ENCODE results near the gene CDK5R1.

The CDK5R1 gene

DNA sequence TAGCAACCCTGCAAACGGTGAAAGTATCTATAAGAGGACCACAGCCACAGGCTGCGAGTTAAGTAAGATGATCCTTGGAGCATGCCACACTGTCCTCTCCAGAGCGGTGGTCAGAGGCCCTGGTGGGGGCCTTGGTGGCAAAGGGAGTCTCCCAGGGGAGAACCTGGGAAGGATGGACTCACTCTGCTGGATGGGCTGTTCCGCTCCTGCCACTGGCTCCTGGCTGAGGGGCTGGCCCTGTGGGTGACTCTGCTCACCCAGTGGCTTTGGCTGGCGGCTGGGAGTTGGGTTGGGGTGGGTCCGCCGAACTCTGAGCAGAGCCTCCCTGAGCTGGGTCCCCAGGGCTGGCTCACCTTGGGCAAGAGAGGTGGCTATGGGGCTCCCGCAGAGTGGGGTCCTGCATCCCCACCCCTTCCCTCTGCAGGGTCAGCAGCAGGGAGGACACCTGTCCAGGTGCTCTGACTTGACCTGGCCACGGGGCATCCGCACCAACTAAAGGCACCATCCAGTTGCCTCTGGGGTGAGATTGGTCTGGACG lies 7.3 kb downstream of the CDK5R1 start:
- no peak for DNase-seq

DNA sequence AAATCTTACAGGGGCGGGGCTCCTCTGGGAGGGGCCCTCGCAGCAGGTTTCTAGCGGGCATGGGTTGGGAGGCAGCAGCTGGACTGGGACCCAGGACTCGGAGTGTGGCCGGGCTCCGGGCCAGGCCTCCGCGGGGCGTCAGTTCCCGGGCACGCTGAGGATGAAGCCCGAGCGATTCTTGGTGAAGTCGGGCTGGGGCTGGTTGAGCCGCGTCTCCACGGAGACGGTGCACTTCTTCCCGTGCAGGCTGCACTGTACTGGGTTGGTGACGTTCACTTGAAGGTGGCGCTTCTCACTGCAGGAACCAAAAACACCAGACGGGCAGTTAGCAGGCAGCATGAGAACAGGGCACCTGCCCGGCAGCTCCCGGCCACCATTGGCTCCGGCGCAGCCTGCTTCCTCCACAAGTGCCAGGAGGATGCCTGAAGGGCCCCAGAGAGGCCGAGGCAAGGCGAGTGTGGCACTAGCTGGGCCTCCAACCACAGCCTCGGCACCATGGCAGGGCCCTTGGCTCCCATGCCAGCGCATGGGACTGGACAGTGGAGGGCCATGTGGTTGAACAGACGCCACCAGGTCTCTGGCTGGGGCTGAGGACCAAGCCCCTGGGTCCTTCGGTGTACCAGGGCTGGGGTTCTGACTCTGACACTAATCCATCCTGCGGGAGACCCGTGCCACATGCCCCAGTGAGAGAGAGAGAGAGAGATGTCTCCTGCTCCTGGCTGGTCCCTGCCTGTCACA lies 8.0 kb downstream of the CDK5R1 start:
- DNase-seq, result no peak

DNA sequence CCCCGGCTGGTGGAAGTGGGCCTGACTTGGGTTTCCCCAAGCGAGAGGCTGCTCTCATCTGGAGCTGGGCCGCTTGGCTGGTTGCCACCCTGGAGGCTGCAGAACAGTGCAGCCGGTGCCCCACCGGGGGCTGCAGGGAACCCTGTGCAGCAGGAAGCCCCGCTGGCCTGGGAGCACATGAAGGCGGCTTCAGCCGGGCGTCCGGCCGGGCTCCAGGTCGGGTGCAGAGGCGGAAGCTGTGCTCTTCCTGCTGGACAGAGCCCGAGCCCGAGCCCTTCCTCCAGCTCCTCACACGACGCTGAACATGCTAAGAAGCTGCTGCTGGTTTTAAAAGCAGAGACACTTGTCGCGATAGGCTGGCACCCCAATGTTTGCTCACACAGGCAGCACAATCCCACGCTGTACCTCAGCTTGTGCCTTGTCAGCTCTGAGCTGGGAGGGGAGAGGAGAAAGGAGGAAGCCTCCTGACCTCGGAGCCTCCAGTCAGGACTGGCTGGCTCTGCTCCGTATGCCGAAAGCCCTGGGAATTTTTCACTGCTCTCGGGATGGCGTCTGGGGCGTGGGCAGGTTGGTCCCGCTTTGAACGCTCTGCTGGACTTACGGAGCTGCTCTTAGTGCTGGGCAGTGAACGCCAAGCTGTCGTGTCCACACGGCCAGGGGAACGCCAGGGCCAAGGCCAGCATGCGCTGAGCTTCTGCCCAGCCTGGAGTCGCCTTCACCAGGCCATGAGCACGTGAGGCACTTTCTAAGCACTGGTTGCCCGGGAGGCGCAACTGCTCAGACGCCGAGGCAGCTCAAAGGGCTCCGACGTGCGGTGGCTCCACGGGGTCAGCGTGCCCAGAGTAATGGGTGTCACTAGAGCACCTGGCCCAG lies 8.8 kb downstream of the CDK5R1 start:
- peak; percentile 13 for DNase-seq

DNA sequence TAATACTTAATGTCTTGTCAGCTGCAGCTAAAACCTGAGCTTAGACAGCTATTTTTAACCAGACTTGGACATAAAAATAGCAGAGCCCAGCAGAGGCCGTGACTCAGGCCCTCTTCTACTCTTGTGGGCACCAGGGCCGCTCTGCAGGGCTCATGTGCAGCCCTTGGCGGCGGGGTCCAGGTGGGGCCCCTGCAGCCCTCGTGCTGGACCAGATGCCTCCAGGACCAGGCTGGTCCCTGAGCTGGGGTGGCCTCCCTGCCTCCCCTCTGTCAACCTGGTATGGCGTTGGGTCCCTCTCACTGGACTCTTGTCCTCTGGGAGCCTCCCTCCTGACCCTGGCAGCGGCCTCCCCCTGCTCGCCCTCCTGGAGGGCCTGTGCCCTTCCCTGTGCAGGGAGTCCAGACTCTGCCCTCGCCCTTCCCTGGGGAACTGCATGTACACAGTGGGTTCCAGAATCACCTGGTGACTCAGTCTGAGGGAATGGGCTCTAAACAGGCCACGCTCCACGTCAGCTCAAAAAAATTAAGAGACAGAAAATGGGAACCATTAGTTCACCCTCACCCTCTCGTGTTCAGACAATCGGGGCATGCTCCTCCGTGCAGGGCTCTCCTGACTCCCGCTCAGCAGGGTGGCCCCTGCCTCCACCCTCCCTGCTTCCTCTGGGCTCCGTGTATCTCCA lies 9.7 kb downstream of the CDK5R1 start:
- peak; percentile 85 for DNase-seq

DNA sequence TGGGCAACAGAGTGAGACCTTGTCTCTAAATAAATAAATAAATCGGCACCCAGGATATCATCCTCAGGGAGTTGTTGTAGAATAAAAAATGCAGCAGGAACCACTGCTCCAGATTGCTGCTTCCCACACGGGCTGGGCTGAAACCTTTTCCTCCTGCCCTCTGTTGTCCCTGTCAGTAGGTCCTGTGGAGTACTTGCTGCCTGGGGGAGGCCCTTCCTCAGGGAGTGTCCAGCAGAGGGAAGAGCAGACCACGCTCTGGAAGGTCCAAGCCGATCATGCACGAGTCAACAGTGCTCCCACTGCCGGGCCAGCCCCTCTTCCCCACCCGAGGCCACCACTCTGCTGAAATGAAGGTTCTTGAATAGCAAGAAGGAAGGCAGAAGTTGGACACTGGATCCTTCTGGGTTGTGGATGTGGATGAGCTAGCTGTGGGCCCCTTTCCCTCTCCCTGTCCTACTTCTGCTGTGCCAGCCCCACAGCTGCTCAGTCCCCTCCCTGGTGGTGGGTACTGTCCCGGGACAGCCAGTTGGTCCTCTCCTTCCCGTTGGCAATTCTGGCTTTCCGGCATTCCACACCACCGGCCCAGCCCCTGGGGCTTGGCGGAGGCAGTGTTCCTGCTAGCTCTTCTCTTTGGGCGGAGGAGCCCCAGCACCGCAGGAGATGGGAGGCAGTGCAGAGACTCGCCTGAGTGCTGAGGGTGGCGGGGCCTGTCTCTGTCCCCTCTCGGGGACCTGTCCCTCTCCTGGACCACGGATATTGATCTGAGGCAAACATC lies 10.8 kb downstream of the CDK5R1 start:
- DNase-seq, result peak; percentile 26

DNA sequence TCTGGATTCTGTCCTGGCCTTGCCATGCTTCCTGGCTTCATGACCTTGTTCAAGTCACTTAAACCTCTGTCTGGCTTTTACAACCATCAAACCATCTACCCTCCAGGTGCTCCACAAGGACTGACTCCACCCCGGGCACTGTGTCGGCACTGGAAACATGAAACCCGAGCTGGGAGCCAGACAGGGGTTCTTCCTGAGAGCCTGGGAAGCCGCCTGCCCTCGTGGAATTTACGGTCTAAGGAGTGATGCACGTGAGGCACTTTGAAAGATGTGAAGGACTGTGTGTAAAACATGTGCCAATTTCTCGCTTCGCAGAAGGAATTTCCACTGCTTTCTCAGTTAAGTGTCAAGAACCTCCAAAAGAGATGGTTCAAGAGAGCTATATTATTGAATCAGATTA lies 11.6 kb downstream of the CDK5R1 start:
- DNase-seq, result peak; percentile 5

DNA sequence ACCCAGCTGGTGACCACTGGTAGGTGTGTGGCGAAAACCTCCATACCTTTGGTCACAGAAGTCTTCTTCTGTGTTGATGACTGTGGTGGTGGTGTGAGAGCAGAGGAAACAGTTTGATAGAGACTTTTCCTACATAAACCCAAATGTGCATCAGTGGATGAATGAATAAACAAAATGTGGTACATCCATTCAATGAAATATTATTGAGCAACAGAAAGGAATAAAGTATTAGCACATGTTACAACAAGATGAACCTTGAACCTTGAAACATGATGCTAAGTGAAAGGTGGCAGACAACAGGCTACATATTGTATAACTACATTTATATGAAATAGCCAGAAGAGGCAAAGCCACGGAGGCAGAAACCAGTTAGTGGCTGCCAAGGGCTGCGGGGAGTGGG lies 15.2 kb downstream of the CDK5R1 start:
- DNase-seq, result no peak

DNA sequence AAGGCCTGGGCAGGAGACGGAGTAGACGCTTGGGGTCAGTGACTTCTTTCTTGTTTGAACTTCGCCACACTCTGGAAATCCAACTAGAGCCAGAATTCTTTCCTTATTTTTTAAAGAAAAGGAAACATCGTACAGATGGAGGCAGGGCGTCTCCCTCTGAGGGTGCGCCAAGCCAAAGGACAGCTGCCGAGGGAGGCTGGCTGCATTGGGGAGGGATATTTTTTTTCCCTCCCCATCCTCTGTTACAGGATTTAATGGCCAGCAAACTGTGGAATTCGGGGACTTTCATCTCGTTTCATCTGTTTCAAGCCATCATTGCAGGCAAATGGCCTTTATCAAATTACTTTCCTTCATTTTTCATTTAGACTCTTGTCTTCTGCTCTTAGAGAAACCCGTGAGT lies 15.9 kb downstream of the CDK5R1 start:
- no peak for DNase-seq

DNA sequence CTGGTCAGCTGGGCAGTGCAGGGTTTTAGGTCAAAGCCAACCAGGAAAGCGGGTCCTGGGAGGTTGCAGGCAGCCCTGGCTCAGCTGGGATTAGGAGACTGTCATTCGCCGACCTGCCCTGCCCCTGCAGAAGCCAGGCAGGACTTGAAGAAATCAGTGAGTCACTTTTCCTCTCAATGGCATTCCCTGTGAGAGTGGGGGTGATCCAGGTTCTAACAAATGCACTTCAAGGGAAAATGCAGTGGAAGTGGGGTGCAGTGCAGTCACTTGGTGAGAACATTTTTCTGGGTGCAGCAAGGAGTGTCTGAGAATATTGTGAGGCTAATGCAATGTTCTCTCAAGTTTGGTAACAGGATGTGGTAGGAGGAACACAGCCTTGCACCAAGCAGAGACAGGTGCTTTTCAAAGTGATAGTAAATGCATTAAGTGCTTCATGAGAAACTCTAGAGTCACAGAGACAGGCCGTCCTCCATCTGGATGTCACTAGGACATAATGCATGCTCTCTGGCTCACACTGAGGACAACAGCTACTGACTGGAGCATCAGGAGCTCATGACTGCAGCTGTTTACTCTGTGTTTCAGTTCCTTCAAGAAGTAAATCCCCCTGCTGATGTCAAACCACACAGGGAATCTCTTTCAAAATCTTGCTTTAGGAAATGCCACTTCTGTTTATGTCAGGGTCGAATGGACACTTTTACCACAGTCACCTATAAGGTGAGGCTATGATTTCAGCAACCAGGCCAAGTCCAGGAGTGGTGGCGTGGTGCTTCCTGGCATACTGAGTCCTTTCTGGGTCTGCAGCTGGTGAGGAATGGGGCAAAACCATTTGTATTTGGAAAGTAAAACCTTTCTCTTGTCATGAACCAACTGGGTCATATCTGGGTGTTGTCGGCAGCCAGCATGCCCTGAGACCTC lies 16.7 kb downstream of the CDK5R1 start:
- no peak for DNase-seq

DNA sequence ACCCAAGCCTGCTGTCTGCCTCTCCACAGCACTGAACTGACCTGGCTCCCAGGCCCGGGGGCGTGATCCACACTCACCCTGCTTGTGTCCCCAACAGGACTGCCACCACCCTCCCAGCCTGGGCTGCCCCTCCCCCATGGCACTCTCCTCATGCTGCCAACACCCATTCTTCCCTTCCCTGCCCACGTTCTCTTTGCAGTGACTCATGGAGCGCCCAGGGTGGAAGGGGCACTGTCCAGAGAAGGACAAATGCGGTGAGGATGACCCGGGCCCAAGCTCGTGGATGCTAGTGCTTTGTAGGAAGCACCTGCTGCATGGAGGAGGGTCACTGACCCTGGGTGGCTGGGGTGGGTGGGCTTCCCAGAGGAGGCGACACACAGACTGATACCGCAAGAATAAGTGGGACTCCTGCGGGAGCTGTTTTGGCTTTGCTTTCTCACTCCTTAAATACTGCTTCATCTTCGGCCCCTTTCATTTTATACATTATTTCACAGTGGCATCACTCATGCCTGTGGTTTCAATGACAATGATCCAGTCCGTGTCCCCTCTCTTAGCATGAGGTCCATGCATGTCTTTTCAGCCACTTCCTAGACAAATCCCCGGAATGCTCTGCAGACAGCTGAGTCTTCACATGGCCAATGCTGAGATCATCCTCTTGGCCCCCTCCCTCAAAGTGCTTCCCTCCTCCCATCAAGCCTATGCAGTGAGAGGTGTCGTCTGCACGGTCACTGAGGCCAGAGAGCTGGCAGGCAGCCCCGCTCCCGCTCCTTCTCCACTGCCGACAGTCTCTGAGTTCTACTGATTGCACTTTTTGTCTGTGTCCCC lies 17.6 kb downstream of the CDK5R1 start:
- peak; percentile 64 for DNase-seq

DNA sequence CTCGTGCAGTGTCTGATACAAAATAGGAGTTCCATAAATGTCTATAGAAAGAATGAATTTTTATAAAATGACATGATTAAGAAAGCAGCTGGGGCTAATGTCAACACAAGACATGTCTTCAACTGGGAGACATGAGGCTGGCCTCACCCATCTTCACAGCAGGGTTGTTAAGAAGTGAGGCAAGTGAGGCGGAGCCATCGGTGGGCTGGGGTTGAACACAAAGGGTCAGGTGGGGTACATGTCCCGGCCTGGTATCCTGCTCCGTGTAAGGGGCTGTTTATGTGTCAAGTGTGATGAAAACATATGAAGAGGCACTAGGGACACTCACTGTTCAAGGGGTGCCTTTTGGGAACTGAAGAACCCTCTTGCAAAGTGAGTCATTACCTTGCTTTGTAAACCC lies 22.1 kb downstream of the CDK5R1 start:
- no peak for DNase-seq

DNA sequence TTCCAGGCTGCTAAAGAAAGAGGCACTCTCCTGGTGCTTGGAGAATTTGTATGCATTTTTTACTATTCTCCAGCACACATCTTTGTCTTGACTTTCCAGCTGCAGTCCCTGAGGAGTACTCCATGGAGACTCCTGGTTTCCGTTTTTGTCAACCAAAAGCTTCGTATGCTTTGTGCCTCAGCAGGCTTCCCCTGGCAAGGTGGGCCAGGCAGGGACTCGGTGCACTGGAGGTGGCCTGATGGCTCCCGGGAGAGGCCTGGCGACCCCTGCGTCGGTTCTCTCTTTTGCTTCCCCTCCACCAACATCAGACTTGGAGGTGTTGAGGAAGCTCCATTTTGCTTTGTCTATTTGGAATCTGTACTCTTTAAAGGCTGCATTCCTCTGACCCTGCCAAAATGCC lies 23.7 kb downstream of the CDK5R1 start:
- DNase-seq, result no peak

DNA sequence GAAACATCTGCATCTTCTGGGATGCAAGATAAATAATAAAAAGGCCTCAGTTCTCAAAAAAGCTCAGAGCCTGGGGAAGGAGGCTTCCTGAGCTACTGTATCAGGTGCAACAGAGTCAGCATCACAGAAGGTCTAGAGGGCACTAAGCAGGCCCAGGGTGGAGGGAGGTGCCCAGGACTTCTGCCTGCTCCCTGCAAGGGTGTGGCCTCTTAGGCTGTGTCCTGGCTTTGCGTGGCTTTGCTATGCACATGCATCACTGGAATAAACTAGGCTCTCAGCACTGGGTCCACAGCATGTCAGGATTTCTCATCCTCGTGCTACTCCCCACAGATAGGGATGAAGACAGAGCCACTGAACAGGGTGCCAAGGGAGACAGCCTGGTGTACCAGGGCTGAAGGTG lies 25.5 kb downstream of the CDK5R1 start:
- no peak for DNase-seq

DNA sequence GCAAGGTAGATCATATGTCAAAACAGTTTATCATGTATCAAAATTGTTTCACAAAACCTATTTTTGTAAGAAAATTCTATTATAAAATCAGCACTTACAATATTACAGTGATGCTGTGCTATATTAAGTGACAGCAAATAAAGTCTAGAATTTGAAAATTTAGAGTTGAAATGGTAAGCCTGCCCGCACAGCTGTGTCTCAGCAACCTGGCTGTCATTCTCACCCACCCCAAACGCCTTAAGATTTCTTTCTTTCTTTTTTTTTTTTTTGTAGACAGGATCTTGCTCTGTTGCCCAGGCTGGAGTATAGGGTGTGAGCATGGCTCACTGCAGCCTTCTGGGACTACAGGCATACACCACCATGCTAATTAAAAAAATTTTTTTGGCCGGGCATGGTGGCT lies 26.8 kb downstream of the CDK5R1 start:
- DNase-seq, result no peak

DNA sequence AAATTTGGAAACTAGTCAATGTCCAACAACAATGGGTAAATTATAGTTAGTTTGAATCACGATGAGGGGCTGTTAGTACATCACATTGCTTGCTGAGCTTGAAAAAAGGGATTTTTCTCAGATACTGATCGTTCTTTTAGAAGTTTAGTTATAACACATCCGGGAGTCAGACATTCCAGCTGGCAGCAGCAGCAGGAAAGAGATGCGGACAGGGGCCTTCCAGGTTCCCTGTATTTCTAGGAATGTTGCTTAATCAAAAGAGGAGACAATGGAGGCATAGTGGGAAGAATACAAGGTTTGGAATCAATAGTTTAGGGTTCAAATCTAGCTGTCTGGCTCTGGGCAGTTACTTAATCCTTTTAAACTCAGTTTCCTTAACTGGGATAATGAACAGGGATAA lies 27.8 kb downstream of the CDK5R1 start:
- no peak for DNase-seq

DNA sequence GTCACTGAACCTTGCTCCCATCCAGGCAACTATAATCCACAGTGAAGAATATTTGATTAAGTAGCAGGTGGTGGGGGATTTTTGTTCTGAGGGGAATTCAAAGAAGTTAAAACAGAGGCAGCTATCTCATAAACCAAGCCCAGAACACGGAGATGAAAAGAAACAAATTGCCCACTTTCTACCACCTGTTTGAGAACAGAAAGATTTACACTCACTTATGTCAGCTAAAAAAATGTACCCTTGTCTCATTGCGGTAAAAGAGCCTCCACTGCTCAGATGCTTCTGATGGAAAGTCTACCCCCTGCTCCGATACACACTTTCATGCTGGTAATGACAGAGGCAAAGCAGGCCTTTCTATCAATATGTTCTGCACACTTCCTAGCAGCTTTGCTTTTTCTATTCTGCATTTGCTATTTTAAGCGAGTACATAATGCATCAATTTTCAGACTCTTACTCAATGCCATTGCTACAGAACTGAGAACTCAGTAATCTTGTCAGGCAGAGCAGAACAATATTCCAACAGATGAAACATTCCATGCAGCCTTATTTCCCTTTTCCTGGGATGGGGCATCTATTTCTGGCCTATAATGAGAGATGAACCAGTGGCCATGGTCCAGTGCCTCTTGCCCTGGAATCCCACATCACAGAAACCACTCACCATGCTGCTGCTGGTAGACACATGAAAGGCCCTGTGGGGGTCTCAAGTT lies 29.0 kb downstream of the CDK5R1 start:
- DNase-seq, result no peak

DNA sequence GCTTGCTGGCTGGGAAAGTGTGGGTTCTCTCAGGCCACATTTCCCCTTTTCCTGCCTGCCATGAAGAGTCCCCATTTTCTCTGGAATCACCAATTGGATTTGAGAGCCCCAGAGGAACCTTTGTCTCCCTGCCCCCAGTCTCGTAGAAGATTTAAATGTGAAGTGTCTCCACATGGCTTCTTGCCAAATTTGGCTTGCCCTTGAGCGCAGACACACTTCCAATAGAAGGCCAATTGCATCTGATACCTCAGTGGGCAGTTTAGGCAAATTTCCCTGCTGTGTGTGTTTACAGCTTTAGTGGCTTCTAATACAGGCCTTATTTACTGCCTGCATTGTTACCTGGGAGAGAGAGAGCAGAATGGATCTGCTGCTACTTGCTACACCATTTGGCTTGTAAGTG lies 29.7 kb downstream of the CDK5R1 start:
- DNase-seq, result no peak

DNA sequence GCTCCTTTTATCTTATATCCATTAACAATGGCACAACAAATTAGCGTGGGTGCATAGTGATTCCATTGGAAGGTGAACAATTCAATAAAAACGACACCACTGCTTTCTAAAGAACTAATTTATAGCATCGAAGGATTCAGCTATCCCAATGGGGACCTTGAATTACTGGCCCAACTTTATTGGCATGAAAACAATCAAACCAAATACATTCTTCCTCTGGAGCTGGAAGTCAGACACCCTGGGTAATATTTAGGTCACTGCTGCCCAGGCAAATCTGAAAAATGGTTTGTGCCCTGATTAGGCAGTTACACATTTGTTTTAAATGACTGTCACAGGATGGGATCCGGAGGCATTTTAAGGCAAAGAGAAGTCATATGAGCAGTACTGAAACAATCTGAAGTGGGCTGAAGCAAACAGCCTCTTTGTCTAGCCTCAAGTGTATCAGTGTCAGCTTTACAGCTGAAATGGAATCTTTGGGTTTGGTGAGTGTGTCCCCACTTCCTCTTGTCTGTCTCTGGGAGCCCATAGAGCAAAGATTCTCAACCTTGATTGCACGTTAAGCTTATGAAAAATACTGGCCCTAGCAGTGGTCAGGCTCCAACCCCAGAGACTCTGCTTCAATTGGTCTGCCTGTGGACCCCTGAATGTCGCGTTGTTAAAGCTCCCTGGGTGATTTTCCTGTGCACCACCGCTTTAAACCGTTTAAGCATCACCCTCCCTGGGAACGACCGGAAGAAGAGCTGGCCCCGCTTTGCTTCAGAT lies 30.3 kb downstream of the CDK5R1 start:
- no peak for DNase-seq

DNA sequence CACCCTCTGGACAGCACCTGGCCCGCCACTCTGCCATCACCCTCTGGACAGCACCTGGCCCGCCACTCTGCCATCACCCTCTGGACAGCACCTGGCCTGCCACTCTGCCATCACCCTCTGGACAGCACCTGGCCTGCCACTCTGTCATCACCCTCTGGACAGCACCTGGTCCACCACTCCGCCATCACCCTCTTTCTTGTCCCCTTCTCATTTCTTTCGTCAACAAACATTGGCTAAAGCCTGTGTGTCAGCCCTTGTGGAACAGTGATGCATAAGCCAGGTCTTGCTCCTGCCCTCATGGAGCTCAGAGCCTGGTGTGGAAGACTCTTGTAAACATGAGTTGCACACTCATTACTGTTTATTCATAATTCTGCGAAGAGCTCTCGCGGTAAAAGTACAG lies 31.2 kb downstream of the CDK5R1 start:
- no peak for DNase-seq
